B cell (primary cell): Measurements from ENCODE around the gene LRRC47.

Experiments used
- EZH2 ChIP-seq: IDR thresholded peaks from 2 replicates; pipeline ENCODE4 v1.6.1; 2012; ENCODE audit warnings: borderline replicate concordance, low read depth, mild to moderate bottlenecking, moderate library complexity, low read length; ENCODE audit not compliant: insufficient read depth, poor library complexity, severe bottlenecking
- TF ChIP-seq, protein P1 (sequence below): fragments of 200-600 bp; IDR thresholded peaks from one replicate; pipeline ENCODE4 v1.8.0; 2022; ENCODE audit warnings: antibody characterized with exemption, mild to moderate bottlenecking

DNA sequence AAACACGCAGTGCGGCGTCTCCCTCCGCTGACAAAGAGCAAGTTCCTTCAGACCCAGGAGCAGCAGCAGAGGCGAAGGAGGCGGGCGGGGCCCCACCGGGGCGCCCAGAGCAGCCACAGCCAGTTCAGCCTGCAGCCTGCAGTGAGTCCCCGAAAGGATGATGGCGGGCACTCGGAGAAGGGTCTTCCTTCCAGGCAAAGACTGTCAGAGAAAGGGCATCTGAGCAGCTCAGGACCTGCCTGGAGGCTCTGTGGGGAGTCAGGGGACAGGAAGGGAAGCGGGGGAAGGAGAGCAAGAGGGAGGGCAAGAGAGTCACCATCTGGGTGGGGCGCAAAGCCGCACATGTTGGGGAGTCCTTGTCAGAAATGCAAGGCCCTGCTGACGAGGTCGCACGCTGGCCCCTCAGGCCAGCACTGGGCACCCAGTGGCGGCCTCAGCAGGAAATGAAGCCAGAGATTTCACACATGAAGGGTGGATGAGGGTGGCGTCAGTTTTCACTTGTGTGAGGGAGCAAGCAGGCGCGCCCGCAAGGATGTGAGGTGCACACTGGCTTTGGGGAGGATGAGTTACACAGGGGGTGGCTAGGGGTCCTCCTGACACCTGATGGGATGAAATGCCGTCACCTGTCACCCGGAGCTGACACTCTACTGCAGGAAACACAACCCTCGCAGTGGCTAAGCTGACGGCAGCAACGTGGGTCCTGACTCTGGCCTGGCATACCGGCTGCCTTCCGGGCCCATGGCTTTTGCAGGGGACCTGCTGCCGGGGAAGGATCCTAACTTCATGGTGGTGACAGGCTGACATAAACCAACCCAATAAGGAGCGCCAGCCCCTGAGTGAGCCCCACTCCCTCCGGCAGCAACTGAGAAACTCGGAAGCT lies 6.6 kb downstream of the LRRC47 start:
- TF ChIP-seq, protein P1, sequence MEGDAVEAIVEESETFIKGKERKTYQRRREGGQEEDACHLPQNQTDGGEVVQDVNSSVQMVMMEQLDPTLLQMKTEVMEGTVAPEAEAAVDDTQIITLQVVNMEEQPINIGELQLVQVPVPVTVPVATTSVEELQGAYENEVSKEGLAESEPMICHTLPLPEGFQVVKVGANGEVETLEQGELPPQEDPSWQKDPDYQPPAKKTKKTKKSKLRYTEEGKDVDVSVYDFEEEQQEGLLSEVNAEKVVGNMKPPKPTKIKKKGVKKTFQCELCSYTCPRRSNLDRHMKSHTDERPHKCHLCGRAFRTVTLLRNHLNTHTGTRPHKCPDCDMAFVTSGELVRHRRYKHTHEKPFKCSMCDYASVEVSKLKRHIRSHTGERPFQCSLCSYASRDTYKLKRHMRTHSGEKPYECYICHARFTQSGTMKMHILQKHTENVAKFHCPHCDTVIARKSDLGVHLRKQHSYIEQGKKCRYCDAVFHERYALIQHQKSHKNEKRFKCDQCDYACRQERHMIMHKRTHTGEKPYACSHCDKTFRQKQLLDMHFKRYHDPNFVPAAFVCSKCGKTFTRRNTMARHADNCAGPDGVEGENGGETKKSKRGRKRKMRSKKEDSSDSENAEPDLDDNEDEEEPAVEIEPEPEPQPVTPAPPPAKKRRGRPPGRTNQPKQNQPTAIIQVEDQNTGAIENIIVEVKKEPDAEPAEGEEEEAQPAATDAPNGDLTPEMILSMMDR, result no peak
- TF ChIP-seq EZH2, result no peak
